ENCODE data around the gene FOXD4L3.
"Not testable (repeated sequence)": the region's sequence is repeated elsewhere in the genome, so short reads cannot be mapped to it uniquely, and the experiment has no call there.

- TF ChIP-seq CTCF (conservative IDR thresholded peaks at IDR 0.05); EZH2 (IDR thresholded peaks at IDR 0.05; ENCODE audit: low read depth): not testable (repeated sequence)
Measured at GRCh38 chr9:68351689-68352088, 49.0 kb downstream of the FOXD4L3 start.
